Right kidney (tissue), 1 donor: ENCODE measurements around the gene CYREN.

Source experiments
- DNase-seq: peaks from one replicate; pipeline ENCODE4 v3.0.0-alpha.2; 2016

CYREN gene

GRCh38 chr7:135197906-135198655 is 27.6 kb upstream of the CYREN start:
- DNase-seq, result no peak

DNA sequence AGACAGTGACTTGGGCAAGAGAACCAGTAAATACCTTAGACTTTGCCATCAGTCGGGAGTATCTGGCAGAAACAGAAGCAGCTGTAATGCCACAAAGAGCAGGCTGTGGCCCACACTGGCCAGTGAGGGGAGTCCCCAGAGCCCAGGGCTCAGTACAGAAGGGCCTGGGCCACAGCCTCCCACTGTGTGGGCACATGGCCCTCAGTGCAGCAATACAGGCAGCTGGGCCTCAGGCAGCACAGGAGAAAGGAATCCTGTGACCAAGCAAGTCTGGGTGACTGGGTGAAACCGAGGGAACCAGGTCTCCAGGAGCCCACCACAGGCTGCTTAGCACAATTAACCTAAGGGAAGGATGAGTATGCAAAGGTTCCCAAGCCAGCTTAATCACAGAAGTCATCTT is 26.8 kb upstream of the CYREN start:
- no peak for DNase-seq

DNA sequence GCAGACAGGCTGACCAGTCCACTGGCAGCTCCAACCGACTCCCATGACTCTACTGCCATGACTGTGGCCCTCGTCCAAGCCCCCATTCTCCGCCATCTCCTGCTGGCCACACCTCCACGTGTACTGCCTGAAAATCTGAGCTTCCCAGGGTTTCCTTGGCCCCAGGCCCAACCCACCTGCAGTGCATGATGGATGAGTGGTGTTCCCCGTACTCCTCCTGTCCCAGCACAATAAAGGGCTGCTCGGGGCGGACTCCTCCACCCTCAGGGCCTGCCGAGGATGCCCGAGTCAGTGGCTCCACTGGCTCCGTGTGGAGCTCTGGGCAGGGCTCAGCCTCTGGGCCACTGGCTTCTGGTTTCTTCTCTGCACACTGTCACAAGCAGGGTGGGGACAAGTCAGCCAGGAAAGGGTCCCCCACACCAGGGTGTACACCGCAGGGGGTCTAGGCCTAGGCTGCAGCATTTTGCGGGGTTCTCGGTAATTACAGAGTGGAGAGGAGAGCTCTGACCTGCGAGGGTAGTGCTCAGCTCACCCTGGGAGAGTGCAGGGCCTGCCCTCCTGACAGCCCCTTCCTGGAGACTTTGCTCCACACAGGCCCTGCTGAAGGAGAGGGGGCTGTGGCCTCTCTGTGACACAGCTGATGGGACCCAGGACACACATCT is 25.6 kb upstream of the CYREN start:
- DNase-seq, result no peak

DNA sequence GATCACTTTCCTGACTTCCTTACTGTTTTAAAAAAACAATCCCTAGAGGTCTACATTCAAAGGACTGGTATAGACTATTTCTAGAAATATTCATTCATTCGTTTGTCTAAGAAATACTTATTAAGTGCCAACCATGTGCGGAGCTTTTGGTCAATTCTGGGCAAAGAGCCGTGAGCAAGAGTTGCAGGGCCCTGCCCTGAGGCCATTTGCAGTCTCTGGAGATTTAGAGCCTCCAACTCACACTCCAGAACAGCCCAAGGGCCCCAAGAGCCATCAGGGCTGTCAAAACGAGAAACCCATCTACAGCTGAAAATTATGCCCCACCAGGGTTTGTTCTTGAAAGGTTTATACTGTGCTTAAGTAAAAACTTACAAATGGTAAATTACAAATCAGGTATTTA is 24.6 kb upstream of the CYREN start:
- no peak for DNase-seq

DNA sequence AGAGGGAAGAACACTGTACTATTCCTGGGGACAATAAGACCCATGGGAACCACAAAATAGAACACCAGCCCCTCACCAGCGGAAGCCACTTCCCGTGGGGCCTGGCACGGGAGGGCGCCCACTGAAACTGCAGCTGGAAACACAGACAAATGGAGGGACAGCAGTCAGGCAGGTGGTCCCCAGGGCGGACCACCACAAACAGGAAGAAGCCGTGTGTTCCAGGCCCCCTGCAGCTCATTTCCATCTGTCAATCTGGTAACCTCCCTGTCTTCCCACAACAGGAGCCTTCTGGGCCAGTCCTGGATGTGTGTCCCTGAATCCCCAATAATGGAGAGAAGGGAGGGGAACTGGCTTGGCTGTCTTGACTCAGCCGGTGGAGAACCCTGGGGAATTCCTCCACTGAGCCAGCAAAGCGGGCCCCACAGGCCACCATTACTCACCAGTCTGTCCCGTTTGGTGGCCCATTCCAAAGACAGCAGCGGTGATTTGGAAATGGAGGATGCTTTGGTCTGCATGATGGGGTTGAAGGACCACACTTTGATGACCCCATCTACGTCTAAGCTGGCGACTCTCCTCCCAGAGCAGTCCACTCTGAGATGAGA is 24.1 kb upstream of the CYREN start:
- no peak for DNase-seq

DNA sequence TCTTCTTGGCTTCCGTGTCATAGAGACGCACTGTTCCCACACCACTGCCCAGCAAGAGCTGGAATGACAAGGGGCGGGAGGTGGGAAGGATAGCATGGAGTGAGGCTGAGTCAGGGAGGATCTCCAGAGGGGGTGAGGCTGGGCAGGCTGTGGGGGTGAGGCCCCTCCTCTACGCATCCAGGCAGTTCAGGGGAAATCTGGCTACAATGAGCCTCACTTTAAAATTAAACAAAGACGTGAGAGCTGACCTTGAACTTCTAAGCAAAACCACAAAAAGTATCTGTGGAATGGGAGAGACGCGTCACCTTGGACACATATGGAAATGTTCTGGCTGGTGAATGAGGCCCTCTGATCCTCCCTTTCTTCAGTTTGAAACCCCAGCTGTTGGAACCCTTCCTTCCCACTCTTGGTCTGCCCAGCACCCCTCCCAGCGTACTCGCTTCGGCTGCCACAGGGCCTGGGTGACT is 23.1 kb upstream of the CYREN start:
- DNase-seq, result no peak

DNA sequence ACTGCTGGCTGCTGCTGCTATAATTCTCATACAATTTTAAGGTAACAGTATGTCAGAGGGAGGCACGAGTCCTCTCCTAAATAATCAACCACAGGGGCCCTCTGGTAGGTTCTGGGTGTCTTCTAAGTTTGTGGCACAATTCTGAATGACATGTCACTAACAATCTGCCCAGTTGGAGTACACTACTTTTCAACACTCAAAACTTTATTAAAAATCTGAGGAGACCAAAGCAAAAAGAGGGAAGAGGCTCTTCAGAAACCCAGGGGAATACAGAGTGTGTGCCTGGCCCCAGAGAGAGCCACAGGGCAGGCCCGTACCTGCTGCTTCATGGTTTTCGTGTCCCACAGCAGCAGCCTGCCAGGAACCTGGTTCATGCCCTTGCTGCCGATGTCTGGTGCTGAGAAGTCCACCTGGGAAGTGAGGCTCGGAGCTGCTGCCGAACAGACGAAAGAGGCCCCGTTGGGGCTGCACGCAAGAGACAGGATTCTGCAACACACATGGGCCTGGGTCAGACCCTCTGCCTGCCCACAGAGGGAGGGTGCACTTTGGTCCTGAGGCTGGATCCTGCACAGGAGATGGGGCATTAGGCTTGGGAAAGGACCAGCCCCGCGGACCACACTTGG is 22.5 kb upstream of the CYREN start:
- no peak for DNase-seq

GRCh38 chr7:135190703-135191102 is 20.2 kb upstream of the CYREN start:
- DNase-seq, result no peak

- DNase-seq, result no peak
Measured at GRCh38 chr7:135189961-135190360, 19.5 kb upstream of the CYREN start.

- no peak for DNase-seq
Measured at GRCh38 chr7:135189221-135189662, 18.7 kb upstream of the CYREN start.

DNA sequence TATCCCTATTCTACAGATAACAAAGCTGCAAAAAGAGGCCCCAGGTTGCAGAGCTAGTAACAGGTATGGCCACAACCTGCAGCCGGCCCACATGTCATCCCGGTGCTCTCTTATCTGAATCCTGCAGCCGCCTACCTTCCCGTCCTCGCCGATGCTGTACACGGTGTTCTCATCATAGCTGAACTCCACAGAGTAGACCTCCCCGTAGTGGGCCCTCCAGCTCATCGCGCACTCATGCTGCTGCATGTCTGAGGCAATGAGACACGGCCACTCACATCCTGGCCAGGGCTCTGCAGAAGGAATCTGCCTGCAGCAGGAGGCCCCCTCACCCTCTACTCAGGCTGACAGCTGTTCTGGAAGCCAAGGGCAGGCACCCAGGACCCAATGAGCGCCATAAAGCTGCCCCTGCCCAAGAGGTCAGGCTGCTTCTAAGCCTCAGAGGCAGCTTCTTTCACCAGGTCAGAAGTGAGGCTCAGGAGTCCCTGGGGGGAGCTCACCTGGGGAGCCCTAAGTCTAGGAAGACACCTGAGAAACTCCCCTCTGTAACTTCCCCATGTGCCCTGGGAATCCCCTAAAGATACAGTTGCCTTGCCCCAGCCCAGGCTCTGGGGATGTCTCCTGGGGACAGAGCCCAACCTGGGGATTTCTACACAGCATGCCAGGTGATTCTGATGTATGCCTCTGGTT is 17.9 kb upstream of the CYREN start:
- DNase-seq, result no peak

DNA sequence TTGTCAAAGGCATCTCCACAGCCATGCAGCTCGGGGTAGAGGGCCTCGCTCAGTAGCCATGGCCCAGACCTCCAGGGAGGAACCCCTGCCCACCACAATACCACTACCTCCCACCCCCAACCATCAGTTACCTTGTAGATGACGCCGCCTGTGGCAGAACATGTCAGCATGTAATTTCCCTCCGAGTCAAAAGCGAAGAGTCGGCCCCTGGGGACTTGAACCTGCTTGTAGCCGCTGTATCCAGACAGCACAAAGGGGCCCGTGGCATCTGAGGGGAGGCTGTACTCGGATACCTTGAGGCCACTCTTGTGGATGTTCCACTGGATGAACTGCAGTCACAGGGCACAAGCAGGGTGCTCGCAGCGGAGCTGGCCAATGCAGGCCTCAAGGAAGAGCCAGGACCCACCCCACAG is 16.3 kb upstream of the CYREN start:
- DNase-seq, result no peak

- DNase-seq, result no peak
Measured at GRCh38 chr7:135186261-135186540, 15.7 kb upstream of the CYREN start.

- no peak for DNase-seq
Measured at GRCh38 chr7:135185471-135186260, 15.2 kb upstream of the CYREN start.

GRCh38 chr7:135184254-135184841 is 13.8 kb upstream of the CYREN start:
- no peak for DNase-seq

DNA sequence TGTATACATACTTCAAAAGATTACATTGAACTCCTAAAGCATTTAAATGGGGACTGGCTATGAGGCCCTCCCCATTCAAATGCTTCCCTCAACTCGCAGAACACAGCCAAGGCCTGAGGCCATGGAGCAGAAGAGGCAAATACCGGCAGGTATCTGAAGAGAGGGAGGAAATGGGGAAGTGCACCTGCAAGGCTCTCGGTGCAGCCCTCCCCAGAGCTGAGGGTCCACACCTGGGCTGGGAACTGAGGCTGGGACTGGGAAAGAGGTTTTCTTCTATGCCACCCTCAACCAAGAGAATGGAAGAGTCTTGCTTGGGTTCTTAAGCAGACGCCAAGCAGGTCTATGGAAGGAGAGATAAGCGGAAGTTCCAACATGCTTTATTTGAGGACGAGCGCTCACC is 13.0 kb upstream of the CYREN start:
- no peak for DNase-seq

DNA sequence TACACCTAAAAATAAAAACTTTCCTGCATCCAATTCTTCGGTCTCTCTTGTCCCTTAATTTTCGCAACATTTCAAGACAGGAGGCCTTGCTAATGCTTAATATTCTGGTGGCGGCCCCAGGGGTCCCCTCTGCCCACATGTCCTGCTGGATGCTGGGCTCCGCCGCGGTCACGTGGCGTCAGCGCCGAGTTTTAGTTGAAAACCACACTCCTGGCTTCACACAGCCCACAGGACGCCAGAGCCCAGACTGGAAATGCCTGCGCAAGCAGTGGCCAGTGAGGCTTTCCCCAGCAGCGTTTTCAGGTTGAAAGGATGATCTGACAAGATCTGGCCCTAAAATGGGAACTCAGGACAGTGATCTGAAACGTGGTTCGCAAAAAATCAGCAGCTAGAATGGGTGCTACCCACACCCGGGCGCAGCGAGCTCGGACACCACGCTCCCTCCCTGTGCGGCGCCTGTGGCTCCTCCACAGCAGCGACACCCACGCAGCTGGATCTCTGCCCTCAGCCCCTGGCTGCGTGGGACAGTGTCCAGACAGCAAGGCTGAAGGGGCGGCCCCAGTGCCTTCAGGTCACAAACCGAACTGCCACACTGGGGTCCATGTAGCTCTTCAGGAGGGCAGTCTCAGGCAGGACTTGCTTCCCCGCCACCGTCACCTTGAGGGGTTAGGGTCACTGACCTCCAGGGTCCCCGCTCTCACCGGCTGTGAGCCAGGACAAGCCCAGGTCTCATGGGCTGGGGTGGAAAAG is 11.6 kb upstream of the CYREN start:
- DNase-seq, result no peak

GRCh38 chr7:135181261-135181928 is 10.9 kb upstream of the CYREN start:
- no peak for DNase-seq

- DNase-seq, result no peak
Measured at GRCh38 chr7:135180122-135180521, 9.6 kb upstream of the CYREN start.

DNA sequence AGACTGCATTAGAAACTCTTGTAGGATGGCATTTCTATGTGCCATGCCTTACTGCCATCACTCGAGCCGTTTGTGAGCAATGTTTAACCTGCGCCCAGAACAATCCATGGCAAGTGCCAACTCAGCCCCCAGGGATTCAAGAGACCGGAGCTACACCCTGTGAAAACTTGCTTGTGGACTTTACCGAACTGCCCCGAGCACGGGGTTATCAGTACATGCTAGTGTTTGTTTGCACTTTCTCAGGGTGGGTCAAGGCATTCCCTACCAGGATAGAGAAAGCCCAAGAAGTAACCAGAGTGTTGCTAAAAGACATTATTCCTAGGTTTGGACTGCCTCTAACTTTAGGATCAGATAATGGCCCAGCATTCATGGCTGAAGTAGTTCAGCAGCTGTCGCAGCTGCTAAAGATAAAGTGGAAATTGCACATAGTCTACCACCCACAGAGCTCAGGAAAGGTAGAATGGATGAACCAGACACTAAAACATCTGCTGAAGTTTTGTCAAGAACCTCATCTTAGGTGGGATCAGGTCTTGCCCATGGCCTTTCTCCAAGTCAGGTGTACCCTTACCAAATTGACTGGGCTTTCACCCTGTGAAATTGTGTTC is 8.9 kb upstream of the CYREN start:
- no peak for DNase-seq
